ENCODE results near the gene EIF2AK3. TPM values are rescaled to one million over a fixed set of nuclear protein-coding genes. Genes with fewer than 3 reads are reported as not detected.

The EIF2AK3 gene
- total RNA-seq, 1 experiment from 2014 or later: 19.3 TPM

- no peak overlapping the region for H2BK15ac ChIP-seq (ENCODE audit: low read depth, low read length)
- DNase-seq: no peak
- no peak overlapping the region for H3K18ac ChIP-seq (ENCODE audit: insufficient read length, low read depth, low read length)
- H3K4ac ChIP-seq (ENCODE audit: low read depth, low read length): no peak overlapping the region
- no peak for TF ChIP-seq CTCF (conservative IDR thresholded peaks at IDR 0.05)
- Mint-ChIP-seq H3K36me3 (ENCODE audit: insufficient read depth in 1 of 3, low read depth in 3 of 3) (peaks cover 3 to 5% (median 3%) of the 10 kb centered on the region in 3 experiments; a peak in 5 of 7 replicates), H3K4me3 (no peak overlapping the region), H3K4me1 (peaks cover 18% of the 10 kb centered on the region in 2 experiments), H3K27me3 (ENCODE audit: low read depth) (no peaks in the 10 kb centered on the region), H3K27ac (peak overlapping the region in 1 of 3 experiments; percentile 31; a peak in 3 of 7 replicates), H3K9me3 (peaks cover 3 to 8% of the 10 kb centered on the region in 2 experiments; a peak in 4 of 5 replicates)
- WGBS (ENCODE audit: extremely low coverage, insufficient read length, low lambda C conversion rate): no CpG with 5 or more reads among the region's 3 CpGs
- no peak overlapping the region for H3K56ac ChIP-seq (ENCODE audit: insufficient read length, low read depth, low read length)
- H3K14ac ChIP-seq (ENCODE audit: insufficient read depth, low read length): no peak overlapping the region
- no peak overlapping the region for H3K23ac ChIP-seq (ENCODE audit: insufficient read length, low read depth, low read length)
- no peak overlapping the region for H4K91ac ChIP-seq (ENCODE audit: insufficient read length, low read depth, low read length)
- no peak overlapping the region for H2BK5ac ChIP-seq (ENCODE audit: insufficient read length, low read length)
- H3K4me1 ChIP-seq (ENCODE audit: insufficient read depth, low read length): peaks cover 6% of the 10 kb centered on the region; the same call in 1 of the 2 replicates
- no peaks in the 10 kb centered on the region for H3K9me3 ChIP-seq (ENCODE audit: control insufficient read depth, low read depth, low read length)
- H2BK20ac ChIP-seq (ENCODE audit: low read depth, low read length, poor library complexity, severe bottlenecking): no peak overlapping the region
- H3T11ph ChIP-seq (ENCODE audit: low read length): no peak overlapping the region
- no peak overlapping the region for H2AFZ ChIP-seq (ENCODE audit: low read length)
- no peaks in the 10 kb centered on the region for H3K79me2 ChIP-seq (ENCODE audit: insufficient read depth, low read length)
- no peaks in the 10 kb centered on the region for H3K27me3 ChIP-seq (ENCODE audit: insufficient read depth, low read length)
- no peaks in the 10 kb centered on the region for H3K23me2 ChIP-seq (ENCODE audit: insufficient read length, low read depth, low read length, poor library complexity, severe bottlenecking)
- no peak overlapping the region for H2BK12ac ChIP-seq (ENCODE audit: insufficient read length, low read depth, low read length)
- H2BK120ac ChIP-seq (ENCODE audit: low read depth, low read length, poor library complexity, severe bottlenecking): no peak overlapping the region
- H3K9ac ChIP-seq (ENCODE audit: extremely low read depth, insufficient read length, low read length): no peak overlapping the region
- no peak overlapping the region for H4K5ac ChIP-seq (ENCODE audit: insufficient read length, low read depth, low read length)
- peaks cover 2% of the 10 kb centered on the region for H4K20me1 ChIP-seq (ENCODE audit: control insufficient read depth, insufficient read depth, insufficient read length)
- no peaks in the 10 kb centered on the region for H3K79me1 ChIP-seq (ENCODE audit: insufficient read depth, low read depth, low read length, poor library complexity, severe bottlenecking)
- H3K4me2 ChIP-seq (ENCODE audit: insufficient read depth, insufficient read length, low read length): no peak overlapping the region
- no peak overlapping the region for H4K8ac ChIP-seq (replicated peaks; ENCODE audit: insufficient read length, low read depth, low read length)
- H3K27ac ChIP-seq (ENCODE audit: insufficient read length, low read depth, low read length): no peak overlapping the region
- H2AK5ac ChIP-seq (ENCODE audit: insufficient read length, low read length): no peak overlapping the region
Observed at GRCh38 chr2:88658326-88658725, 31.1 kb upstream of the EIF2AK3 start.
